Adrenal gland (tissue), 12 donors: ENCODE results near the gene AKIRIN2. TPM values are rescaled to one million over a fixed set of nuclear protein-coding genes. Genes with fewer than 3 reads are reported as not detected.

ENCODE experiments used
- DNase-seq, 7 donors: peaks; one replicate each; pipeline ENCODE4 v3.0.0-alpha.2; 2019 to 2020
- H3K27ac ChIP-seq, 5 donors: fragments of 200-600 bp; sonication (generic) in 4 of 5; 1 replicate in 3 of 5; 2 replicates in 2 of 5; pipeline versions ENCODE4 v1.5.1 to v1.8.0; 2016 to 2020; ENCODE audit warnings: mild to moderate bottlenecking in 1 of 5
- H3K27me3 ChIP-seq: fragments of 200-600 bp; 2 replicates; pipeline ENCODE4 v1.8.0; 2021
- H3K36me3 ChIP-seq, 2 donors: fragments of 200-600 bp; replicated peaks in 1 of 2; 1 replicate in 1 of 2; 2 replicates in 1 of 2; pipeline versions ENCODE4 v1.5.1 to v1.8.0; 2018 to 2022
- H3K4me1 ChIP-seq, 2 donors: fragments of 200-600 bp; replicated peaks in 1 of 2; 1 replicate in 1 of 2; 2 replicates in 1 of 2; pipeline versions ENCODE4 v1.5.1 to v1.8.0; 2018 to 2021
- H3K4me3 ChIP-seq, 4 donors: fragments of 200-600 bp; sonication (generic) in 3 of 4; one replicate each; pipeline ENCODE4 v1.5.1; 2016 to 2018
- H3K9me3 ChIP-seq, 3 donors: fragments of 200-600 bp; sonication (generic) in 1 of 3; replicated peaks in 1 of 3; 1 replicate in 2 of 3; 2 replicates in 1 of 3; pipeline versions ENCODE4 v1.5.1 to v1.8.0; 2016 to 2021
- CTCF ChIP-seq, 6 experiments: fragments of 450-650 bp in 4 of 6; fragments of 200-600 bp in 2 of 6; sonication (generic) in 1 of 6; IDR thresholded peaks; 1 replicate in 5 of 6; 2 replicates in 1 of 6; pipeline versions ENCODE4 v1.5.1 to v1.8.0; 2016 to 2021; ENCODE audit warnings: antibody characterized with exemption in 6 of 6, mild to moderate bottlenecking in 2 of 6, moderate library complexity in 1 of 6
- POLR2A ChIP-seq, 2 donors: fragments of 450-650 bp; IDR thresholded peaks; one replicate each; pipeline ENCODE4 v1.6.1; 2017; ENCODE audit warnings: antibody characterized with exemption in 2 of 2, mild to moderate bottlenecking in 2 of 2, moderate library complexity in 1 of 2
- WGBS, 4 donors: extraction: QIAGEN DNeasy Blood & Tissue Kit in 2 of 4; methylation state at CpG; one replicate each; pipeline versions ENCODE4 v1.1.5 to v1.1.7; 2013 to 2017; 5-methylcytosine and 5-hydroxymethylcytosine counted together
- intact Hi-C, 2 donors: fragments of 100-400 bp; cut with DNase I; formaldehyde crosslinking; loops; one replicate each; pipeline versions ENCODE4 v1.14.1 to v1.15.0; 2022 to 2023
- polyA plus RNA-seq, 3 donors: library from polyadenylated mRNA; stranded (reverse); fragments of 200-250 nt in 2 of 3; fragments of 350-450 nt in 1 of 3; fragmentation: Illumina TruSeq in 1 of 3; extraction: RNeasy Lipid Tissue Mini Kit (QIAGEN cat#74804) in 1 of 3; gene quantifications; one replicate each; pipeline ENCODE4 v1.2.3, GENCODE V29; 2013 to 2014
- total RNA-seq, 9 donors: library from RNA; depleted of rRNA in 4 of 9; stranded (reverse); fragments of >200 nt in 4 of 9; fragments of 120-200 nt in 1 of 9; fragmentation: NEBNext Ultra II Directional in 1 of 9; extraction: Animal tissue kit (Norgen Biotek cat#: 25700) in 1 of 9; gene quantifications; one replicate each; pipeline versions ENCODE4 v1.1.0 to v1.2.4, GENCODE V29; 2013 to 2023
- donor health status: healthy with polysubstance abuse.
- donor health status: Bipolar disorder and iron deficiency.
- donor health status: DM: yes; HTN: yes; CAD: no.
- donor health status: DM: no; HTN: no; CAD: no.
- donor health status: DM: no; HTN: no; CAD: no.
- donor health status: DM: yes; HTN: yes; CAD: no.

The AKIRIN2 gene
- total and polyA plus RNA-seq, 12 donors: 20.6 to 70.2 (median 53.2) TPM

GRCh38 chr6:87639373-87639772, 62.7 kb downstream of the AKIRIN2 start:
- H3K36me3 ChIP-seq: peaks cover 0 to 10% of the 10 kb centered on the region in 2 donors

GRCh38 chr6:87637106-87637505, 64.9 kb downstream of the AKIRIN2 start:
- TF ChIP-seq CTCF (IDR thresholded peaks at IDR 0.05): no peak
- no peak for TF ChIP-seq POLR2A (IDR thresholded peaks at IDR 0.05)
- intact Hi-C loops: no loop called here
- Histone ChIP-seq H3K27ac (no peak overlapping the region), H3K4me1 (no peaks in the 10 kb centered on the region), H3K9me3 (no peaks in the 10 kb centered on the region), H3K36me3 (peaks cover 0 to 10% of the 10 kb centered on the region in 2 donors), H3K4me3 (no peak overlapping the region), H3K27me3 (no peaks in the 10 kb centered on the region)
- WGBS, 4 donors: 94 to 98% (median 96%) methylated on average over 1 of the region's 1 CpG
- DNase-seq: no peak

More at GRCh38 chr6:87639373-87639772, 62.7 kb downstream of the AKIRIN2 start:
- intact Hi-C loops: no loop called here
- 98 to 99% (median 99%) methylated on average over 4 of the region's 4 CpGs for whole genome bisulfite sequencing, 4 donors
- no peaks in the 10 kb centered on the region for H3K27me3 ChIP-seq
- DNase-seq: no peak
- no peak overlapping the region for H3K27ac ChIP-seq
- no peaks in the 10 kb centered on the region for H3K4me1 ChIP-seq
- TF ChIP-seq POLR2A (IDR thresholded peaks at IDR 0.05) (no peak), CTCF (IDR thresholded peaks at IDR 0.05) (no peak)
- no peak overlapping the region for H3K4me3 ChIP-seq
- H3K9me3 ChIP-seq: no peaks in the 10 kb centered on the region

- Histone ChIP-seq H3K27me3 (no peaks in the 10 kb centered on the region), H3K36me3 (peaks cover 0 to 10% of the 10 kb centered on the region in 2 donors), H3K4me1 (no peaks in the 10 kb centered on the region), H3K27ac (no peak overlapping the region), H3K4me3 (no peak overlapping the region), H3K9me3 (no peaks in the 10 kb centered on the region)
- intact Hi-C loops: no loop called here
- 69 to 84% (median 82%) methylated on average over 1 of the region's 1 CpG for WGBS, 4 donors
- DNase-seq: no peak
- TF ChIP-seq CTCF (IDR thresholded peaks at IDR 0.05) (no peak), POLR2A (IDR thresholded peaks at IDR 0.05) (no peak)
Measured at GRCh38 chr6:87636315-87636714, 65.7 kb downstream of the AKIRIN2 start.

GRCh38 chr6:87633851-87634250, 68.2 kb downstream of the AKIRIN2 start:
- H3K27ac ChIP-seq: no peak overlapping the region
- WGBS, 4 donors: 65 to 99% (median 89%) methylated on average over 3 of the region's 3 CpGs
- H3K36me3 ChIP-seq: peaks cover 0 to 14% of the 10 kb centered on the region in 2 donors
- peaks cover 0 to 18% of the 10 kb centered on the region in 2 donors for H3K4me1 ChIP-seq
- TF ChIP-seq CTCF (IDR thresholded peaks at IDR 0.05) (no peak), POLR2A (IDR thresholded peaks at IDR 0.05) (no peak)
- no peaks in the 10 kb centered on the region for H3K9me3 ChIP-seq
- intact Hi-C loops: no loop called here
- no peak for DNase-seq
- H3K4me3 ChIP-seq: no peak overlapping the region
- no peaks in the 10 kb centered on the region for H3K27me3 ChIP-seq
